Measurements from ENCODE around the gene LCN12. TPM values are rescaled to one million over a fixed set of nuclear protein-coding genes. Genes with fewer than 3 reads are reported as not detected.

The LCN12 gene, protein sequence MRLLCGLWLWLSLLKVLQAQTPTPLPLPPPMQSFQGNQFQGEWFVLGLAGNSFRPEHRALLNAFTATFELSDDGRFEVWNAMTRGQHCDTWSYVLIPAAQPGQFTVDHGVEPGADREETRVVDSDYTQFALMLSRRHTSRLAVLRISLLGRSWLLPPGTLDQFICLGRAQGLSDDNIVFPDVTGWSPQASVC
- polyA plus RNA-seq (2012; ENCODE audit: insufficient read depth, insufficient read length): not detected

DNA sequence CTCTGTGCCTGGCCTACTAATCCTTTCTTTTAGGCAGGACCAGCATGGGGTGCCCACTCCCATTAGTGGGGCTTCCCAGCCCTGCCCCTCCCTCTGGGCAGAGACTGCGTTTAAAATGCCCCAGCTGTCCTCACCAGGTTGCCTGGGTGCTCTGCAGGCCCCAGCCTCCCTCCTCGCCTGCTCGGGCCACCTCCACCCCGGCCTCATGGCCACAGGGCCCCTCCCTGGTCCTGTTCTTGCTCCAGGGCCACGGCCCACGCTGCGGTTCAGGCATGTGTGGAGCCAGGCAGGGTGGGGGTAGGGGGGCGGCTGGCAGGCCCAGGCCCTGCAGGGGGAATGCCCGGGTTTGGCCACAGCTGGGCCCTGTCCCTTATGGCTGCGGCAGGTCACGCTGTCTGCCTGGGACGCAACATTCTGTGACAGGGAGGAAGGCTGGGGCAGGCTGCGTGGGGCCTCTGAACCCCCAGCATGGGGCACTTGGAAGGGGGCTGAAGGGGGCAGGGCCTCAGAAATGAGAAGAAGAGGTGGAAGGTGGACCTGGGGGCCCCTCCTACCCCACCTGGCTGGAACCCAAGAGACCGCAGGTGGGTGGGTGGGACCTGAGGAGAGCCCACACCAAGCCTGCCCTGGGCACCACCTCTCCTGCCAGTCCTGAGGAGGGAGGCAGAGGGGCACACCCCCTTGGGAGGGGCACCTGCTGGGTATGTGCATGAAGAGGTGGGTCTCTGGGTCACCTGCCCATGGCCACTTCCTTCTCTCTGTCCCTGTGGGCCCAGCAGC is at the start of gene LCN12:
Gene LCN12 (plus strand): TSS at position 733 of the 780 bp plus-strand sequence. CDS start 55 bp downstream, outside the sequence.
- no peak for DNase-seq (ENCODE audit: low read depth, low spot score)
- no peak within 1 kb of the TSS for H3K4me3 ChIP-seq (ENCODE audit: low read length)

DNA sequence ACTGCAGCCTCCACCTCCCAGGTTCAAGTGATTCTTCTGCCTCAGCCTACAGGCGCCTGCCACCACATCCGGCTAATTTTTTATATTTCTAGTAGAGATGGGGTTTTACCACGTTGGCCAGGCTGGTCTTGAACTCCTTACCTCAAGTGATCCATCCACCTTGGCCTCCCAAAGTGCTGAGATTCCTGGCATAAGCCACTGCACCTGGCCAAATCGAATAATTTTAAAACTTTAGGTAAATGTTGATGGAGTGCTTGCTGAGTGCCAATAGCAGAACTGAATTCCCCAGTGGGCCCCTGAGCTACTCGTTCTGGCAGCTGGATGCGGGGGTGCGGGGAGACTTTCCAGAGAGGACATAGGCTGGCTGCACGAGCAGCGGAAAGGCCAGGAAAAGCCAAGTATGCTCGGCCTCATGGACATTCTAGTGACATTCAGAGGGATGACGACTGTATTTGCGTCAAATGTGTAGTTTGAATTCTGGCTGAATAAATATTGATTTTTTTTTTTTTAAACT is 49.0 kb upstream of the LCN12 start:
- H3K4me3 ChIP-seq (ENCODE audit: low read length): no peak overlapping the region
- DNase-seq (ENCODE audit: low read depth, low spot score): no peak

DNA sequence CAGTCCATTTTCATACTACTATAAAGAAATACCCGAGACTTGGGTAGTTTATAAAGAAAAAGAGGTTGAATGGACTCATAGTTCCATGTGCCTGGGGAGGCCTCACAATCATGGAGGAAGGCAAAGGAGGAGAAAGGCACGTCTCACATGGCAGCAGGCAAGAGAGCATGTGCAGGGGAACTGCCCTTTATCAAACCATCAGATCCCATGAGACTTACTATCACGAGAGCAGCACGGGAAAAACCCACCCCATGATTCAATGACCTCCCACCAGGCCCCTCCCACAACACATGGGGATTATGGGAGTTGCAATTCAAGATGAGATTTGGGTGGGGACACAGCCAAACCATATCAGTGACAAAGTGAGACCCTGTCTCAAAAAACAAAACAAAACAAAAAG is 45.8 kb upstream of the LCN12 start:
- no peak overlapping the region for H3K4me3 ChIP-seq (ENCODE audit: low read length)
- DNase-seq (ENCODE audit: low read depth, low spot score): no peak

DNA sequence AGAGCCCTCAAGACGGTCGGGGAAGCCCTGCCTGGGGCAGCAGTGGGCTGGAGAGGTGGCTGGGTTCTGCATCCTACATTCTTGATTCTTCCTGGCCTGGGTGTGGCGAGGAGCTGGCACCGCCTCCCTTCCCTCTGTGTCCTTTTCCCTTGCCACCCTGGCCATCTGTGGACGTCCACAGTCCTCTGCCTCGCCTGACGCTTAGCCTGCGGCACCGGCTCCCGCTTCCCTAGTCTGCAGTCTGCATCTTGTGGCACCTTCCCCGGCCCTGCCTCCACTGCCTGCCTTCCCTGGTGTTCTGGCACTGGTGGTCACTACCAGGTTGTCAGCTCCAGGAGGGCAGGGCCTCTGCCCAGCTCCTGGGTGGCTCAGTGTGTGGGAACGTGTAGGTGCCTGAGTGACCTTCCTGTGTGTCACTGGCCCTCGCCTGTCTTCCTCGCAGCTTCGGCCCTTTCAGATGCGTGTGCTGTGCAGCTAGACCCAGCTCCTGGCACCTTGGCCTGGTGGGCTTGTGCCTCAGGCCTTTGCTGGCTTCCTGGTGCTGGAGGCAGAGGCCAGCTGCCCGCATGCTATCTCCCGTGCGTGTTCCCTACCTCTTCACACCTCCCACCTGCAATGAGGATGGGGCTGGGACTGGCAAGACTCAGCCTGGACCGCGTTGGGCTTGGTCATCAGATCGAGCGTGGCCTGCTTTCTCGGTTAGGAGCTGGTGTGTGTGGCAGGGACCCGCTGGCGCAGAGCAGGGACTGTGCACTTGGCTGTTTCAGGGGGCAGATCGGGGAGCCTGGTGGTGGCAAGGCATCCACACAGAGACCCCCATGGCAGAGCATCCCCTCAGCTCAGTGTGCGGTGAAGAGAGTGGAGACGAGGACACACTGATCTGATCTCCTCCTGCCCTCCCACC is 44.8 kb upstream of the LCN12 start:
- H3K4me3 ChIP-seq (ENCODE audit: low read length): no peak overlapping the region
- no peak for DNase-seq (ENCODE audit: low read depth, low spot score)

DNA sequence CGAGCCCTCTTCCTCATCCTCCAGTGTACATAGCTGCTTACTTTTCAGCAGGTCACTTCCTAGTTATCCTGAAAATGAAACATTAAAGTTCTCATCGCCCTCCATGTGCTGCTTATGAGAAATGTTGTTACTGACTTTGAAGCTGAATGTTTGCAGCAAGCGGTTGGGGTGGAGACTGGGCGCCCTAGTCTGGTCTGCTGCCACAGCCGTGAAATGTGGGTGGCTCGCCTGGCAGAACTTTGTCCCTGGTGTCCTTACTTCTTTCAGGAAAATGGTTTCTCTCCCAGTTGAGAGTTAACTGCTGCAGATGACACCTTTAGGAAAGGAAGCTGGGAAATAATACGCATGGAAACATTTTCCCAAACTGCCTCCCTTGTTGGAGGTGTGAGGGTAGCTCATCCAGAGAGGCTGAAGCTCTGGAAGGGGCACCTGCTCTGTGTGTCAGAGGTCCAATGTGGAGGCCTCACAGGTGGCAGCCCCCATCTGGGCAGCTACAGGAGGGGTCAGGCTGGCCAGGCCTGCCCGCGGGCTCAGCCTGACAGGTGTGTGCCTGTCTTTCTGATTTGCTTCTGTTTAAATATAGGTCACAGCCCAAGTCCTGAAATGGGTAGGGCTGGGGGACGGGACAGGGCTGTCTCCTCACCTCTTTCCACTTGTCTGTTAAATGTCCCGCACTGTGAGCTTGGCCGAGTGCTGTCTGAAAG is 41.7 kb upstream of the LCN12 start:
- H3K4me3 ChIP-seq (ENCODE audit: low read length): no peak overlapping the region
- no peak for DNase-seq (ENCODE audit: low read depth, low spot score)

DNA sequence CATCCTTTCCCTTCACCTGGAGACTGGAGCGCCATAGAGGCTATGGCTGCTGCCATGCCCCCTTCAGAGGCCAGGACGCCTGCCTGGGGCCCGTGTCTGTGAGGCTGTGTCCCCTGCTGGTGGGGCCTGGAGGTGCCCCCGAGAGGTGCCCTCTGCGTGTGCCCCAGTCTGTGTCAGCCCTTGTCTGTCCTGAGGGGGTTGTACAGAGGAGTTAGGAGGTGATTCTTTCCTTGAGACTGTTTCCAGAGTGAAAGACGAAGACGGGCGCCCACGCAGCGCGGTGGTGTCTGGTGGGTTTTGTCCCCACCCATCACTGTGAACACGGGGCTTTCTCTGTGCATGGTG is 41.2 kb upstream of the LCN12 start:
- no peak overlapping the region for H3K4me3 ChIP-seq (ENCODE audit: low read length)
- no peak for DNase-seq (ENCODE audit: low read depth, low spot score)

DNA sequence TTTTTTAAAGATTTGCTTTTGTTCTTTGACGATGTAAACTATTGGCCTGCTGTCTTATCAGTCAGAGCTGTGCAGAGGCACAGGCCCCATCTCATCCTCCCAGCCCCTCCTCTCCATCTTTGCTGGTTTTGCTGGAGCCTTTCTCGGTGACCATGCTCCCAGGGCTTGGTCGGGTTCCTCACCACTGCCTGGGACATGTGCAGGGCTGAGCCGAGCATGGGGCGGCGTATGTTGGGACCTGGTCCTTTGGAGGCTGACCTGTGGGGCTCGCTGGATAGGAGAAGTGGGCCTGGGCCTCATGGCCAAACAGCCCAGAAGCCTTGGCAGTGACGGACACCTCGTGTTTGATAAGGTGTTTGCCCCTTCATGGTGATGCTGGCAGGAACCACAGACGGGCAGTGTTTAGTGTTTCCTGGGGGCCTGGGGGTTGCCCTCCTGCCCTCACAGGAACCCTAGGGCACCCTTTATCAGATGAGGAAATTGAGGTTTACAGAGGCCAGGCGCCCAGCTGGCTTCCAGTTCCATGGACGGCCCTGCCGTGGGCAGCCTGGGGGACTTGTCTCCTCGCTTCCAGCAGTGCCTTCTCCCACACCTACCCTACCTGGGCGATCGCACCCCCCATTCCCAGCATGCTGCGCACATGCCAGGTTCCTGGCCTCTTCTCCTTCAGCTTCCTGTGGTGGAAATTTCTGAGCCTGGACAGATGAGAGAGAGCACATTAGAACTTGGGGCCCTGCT is 38.2 kb upstream of the LCN12 start:
- no peak for DNase-seq (ENCODE audit: low read depth, low spot score)
- no peak overlapping the region for H3K4me3 ChIP-seq (ENCODE audit: low read length)

DNA sequence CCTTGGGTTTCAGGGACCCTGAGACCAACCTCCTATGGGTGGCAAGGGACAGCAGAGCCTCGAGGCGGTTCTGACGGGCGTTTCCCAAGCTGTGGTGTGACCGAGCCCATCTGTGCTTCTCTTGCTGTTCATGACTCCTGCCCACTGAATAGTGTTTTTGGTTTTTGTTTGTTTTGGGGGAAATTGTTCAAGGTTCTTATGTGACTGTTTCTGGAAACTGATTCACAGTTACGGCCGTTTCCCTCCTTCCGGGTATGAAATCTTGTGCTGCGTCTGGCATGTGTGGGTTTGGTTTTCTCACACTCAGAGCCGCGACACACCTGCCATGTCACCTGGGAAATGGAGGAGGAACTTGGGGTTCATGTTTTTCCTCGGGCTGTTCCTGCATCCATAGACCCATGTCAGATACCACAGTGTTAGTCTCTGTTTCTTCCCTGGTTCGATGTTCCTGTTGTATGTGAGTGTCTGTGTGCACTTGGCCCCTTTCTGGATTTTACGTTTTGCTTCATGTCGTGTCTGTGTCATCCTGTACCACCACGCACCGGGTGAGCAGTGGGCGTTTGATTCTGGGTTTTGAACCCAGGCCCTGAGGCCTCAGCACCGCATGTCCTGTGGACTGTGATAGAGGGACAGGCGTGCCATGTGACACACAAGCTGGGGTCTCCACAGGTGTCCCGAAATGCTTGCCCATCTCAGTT is 36.3 kb upstream of the LCN12 start:
- DNase-seq (ENCODE audit: low read depth, low spot score): no peak
- no peak overlapping the region for H3K4me3 ChIP-seq (ENCODE audit: low read length)

DNA sequence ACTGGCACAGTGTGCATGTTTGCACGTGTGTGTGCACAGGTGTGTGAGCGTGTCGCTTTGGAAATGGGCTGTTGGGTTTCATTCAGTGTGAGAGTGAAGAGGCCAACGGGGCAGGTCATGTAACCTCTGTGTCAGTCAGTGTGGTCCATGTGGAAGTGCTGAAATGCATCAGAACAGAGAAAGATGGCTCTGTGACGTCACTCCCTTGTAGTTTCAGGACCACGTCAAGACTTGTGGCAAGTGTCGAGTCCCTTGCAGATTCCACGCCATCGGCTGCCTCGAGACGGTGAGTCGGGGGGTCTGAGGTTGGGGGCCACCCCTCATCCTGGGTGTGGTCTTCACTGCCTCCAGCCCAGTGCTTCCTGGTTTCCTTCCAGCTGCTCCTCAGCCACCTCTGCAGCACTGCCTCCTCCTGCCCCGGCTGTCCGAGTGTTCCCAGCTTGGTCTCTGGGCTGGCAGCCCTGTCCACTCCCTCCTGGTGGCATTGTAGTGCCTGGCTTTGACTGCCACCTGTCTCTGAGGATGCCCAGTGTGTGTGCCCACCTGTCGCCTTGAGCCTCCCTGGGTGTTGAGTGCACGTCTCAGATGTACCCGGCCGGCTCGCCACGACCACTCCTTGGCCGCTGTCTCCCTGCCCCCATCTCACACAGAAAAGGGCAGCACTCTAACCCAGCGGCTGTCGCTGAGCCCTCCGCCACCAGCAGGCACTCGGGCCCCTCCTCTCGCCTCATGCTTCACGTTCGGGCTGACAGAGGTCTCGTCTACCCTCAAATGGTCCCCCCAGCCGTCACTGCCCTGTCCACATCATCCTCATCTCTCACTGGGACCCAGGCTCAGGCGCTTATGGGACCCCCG is 35.5 kb upstream of the LCN12 start:
- no peak overlapping the region for H3K4me3 ChIP-seq (ENCODE audit: low read length)
- DNase-seq (ENCODE audit: low read depth, low spot score): no peak

DNA sequence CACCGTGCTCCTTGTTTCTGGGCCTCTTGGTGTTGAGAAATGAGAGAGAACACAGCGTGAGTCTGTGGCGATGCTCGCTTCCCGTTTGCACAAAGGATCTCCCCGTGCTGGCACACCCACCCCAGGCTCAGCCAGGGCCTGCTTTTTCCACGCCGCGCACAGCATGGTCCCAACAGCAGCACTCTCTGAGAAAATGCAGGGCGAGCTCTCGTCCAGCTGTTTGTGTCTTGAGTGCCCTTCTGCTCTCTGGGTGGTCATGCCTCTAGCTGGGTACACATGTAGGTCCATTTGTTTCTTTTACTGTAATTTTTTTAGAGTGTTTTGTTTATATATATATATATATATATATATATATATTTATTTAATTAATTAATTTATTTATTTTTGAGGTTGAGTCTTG is 34.2 kb upstream of the LCN12 start:
- DNase-seq (ENCODE audit: low read depth, low spot score): no peak
- no peak overlapping the region for H3K4me3 ChIP-seq (ENCODE audit: low read length)

DNA sequence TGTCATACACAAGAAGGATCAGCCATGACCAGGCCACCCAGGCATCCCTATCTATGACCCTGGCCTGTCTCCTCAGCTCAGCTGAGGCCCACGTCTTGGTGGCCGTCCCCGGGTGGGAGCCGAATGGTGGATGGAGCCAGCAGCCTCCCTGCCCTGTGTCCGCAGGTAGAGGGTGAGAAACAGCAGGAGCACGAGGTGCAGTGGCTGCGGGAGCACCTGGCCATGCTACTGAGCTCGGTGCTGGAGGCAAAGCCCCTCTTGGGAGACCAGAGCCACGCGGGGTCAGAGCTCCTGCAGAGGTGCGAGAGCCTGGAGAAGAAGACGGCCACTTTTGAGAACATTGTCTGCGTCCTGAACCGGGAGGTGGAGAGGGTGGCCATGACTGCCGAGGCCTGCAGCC is 32.0 kb upstream of the LCN12 start:
- H3K4me3 ChIP-seq (ENCODE audit: low read length): no peak overlapping the region
- no peak for DNase-seq (ENCODE audit: low read depth, low spot score)

DNA sequence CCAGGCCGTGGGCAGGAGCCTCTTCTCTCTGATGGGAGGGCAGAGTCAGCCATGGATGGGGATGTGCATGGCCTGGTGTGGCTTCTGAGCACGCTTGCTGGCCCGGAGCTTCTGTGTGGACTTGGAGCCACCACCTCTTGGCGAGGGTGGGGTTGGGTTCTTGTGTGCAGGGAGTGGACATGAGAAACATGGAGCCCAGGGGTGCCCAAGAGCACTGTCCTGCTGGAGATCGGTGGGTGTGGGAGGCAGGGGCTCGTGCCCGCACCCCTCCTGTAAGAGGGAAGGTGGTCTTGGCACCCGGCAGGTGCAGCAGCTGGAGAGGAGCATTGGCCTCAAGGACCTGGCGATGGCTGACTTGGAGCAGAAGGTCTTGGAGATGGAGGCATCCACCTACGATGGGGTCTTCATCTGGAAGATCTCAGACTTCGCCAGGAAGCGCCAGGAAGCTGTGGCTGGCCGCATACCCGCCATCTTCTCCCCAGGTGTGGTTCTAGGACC is 31.3 kb upstream of the LCN12 start:
- no peak for DNase-seq (ENCODE audit: low read depth, low spot score)
- H3K4me3 ChIP-seq (ENCODE audit: low read length): no peak overlapping the region

DNA sequence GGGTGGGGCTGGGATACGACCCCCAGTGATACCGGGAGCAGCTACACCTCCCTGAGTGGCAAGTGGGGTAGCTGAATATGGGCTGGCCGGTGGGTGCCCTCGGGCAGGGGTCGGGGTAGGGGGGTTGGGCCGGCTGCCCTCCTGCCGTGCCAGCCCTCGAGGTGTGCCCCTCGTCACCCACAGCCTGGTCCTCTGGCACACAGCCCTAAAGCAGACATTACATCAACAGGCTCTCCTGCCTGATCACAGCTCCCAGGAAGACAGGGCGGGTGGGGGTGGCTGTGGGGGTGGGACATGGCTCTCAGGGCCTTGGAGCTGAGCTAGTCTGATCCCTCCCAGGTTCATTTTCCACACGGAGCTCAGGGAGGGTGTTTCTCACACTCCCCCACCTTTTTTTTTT is 30.8 kb upstream of the LCN12 start:
- no peak overlapping the region for H3K4me3 ChIP-seq (ENCODE audit: low read length)
- DNase-seq (ENCODE audit: low read depth, low spot score): no peak

DNA sequence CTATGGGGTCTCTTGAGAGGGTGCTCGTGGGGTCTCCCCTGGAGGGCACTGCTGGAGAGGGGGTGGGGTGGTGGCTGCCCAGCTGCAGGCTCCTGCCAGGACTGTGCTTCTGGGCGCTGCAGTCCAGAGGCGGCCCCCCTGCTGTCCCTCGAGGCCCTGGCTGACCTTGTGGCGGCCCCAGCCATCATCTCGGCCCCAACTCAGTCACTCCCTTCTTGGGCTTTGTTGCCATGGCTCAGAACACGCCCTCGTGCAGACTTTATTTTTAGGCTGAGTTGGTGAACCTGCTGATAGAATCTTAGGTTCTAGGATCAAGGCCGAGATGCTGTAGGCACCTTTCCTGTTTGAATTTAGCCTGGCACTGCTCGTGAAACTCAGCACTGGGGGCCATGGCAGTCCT is 30.4 kb upstream of the LCN12 start:
- H3K4me3 ChIP-seq (ENCODE audit: low read length): no peak overlapping the region
- DNase-seq (ENCODE audit: low read depth, low spot score): no peak

DNA sequence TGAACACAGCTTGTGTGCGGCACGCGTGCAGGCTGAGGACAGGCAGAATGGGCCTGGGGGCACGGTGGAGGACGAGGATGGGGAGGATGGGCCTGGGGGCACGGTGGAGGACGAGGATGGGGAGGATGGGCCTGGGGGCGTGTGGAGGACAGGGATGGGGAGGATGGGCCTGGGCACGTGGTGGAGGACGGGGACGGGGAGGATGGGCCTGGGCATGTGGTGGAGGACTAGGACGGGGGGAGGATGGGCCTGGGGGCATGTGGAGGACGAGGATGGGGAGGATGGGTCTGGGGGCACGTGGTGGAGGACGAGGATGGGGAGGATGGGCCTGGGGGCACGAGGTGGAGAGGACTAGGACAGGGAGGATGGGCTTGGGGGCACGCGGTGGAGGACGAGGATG is 29.5 kb upstream of the LCN12 start:
- no peak for DNase-seq (ENCODE audit: low read depth, low spot score)
- no peak overlapping the region for H3K4me3 ChIP-seq (ENCODE audit: low read length)

DNA sequence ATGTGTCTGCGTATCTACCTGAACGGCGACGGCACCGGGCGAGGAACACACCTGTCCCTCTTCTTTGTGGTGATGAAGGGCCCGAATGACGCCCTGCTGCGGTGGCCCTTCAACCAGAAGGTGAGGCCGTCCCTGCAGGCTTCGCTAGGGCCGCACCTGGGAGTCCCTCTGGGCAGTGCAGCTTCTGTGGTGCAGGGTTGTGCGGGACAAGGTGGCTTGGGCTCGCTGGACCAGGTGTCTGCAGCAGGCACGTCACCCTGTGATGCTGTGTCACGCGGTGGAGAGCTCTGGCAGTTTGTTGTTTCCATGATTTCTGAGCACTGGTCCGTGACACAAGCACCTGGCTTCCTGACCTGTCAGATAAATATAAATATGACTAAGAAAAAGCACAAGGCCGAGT is 28.2 kb upstream of the LCN12 start:
- no peak for DNase-seq (ENCODE audit: low read depth, low spot score)
- H3K4me3 ChIP-seq (ENCODE audit: low read length): no peak overlapping the region

All from Jurkat, Clone E6-1 (cell line).